ENCODE measurements around the gene CACNA1C.

GRCh38 chr12:2023365-2023764, 29.4 kb upstream of the CACNA1C start:
- no peak for TF ChIP-seq CTCF (IDR thresholded peaks at IDR 0.05 in 2 of 3, conservative IDR thresholded peaks at IDR 0.05 in 1 of 3; ENCODE audit: control insufficient read depth in 2 of 3, extremely low read depth in 1 of 3, insufficient read depth in 1 of 3, low read depth in 3 of 3, low read length in 3 of 3)
- TF ChIP-seq POLR2A (IDR thresholded peaks at IDR 0.05; ENCODE audit: low read depth, low read length), result no peak
- no peak for TF ChIP-seq YY1 (IDR thresholded peaks at IDR 0.05; ENCODE audit: low read depth, low read length)
- TF ChIP-seq ZNF274 (IDR thresholded peaks at IDR 0.05; ENCODE audit: insufficient read depth, insufficient read length), result no peak

Data from GM12878 (cell line).